Putamen (tissue), 1 donor: Measurements from ENCODE around the gene PIH1D1.
A peak's percentile ranks its signal among the peaks of the same experiment; 100 is the strongest.

ENCODE experiments used
- DNase-seq: peaks from one replicate; pipeline ENCODE4 v3.0.0-alpha.2; 2016; ENCODE audit warnings: low spot score

PIH1D1 gene

GRCh38 chr19:49451430-49452181, at the start of gene PIH1D1:
TSS of gene PIH1D1 (minus strand) at chr19:49451814. CDS start at chr19:49451574, 240 bp downstream.
- DNase-seq = peak; percentile 99

- no peak for DNase-seq
Observed at GRCh38 chr19:49499030-49499670, 47.5 kb upstream of the PIH1D1 start.

GRCh38 chr19:49498475-49498874, 46.9 kb upstream of the PIH1D1 start:
- no peak for DNase-seq

- no peak for DNase-seq
Observed at GRCh38 chr19:49497789-49498103, 46.1 kb upstream of the PIH1D1 start.

- no peak for DNase-seq
Observed at GRCh38 chr19:49497047-49497788, 45.6 kb upstream of the PIH1D1 start.

GRCh38 chr19:49496574-49497008, 45.0 kb upstream of the PIH1D1 start:
- DNase-seq = no peak

GRCh38 chr19:49492573-49493405, 41.2 kb upstream of the PIH1D1 start:
- no peak for DNase-seq

- no peak for DNase-seq
Observed at GRCh38 chr19:49491804-49492572, 40.4 kb upstream of the PIH1D1 start.

GRCh38 chr19:49491030-49491803, 39.6 kb upstream of the PIH1D1 start:
- no peak for DNase-seq

- no peak for DNase-seq
Observed at GRCh38 chr19:49490287-49491029, 38.8 kb upstream of the PIH1D1 start.

- DNase-seq = no peak
Observed at GRCh38 chr19:49489601-49490167, 38.1 kb upstream of the PIH1D1 start.

GRCh38 chr19:49488863-49489537, 37.4 kb upstream of the PIH1D1 start:
- DNase-seq = no peak

GRCh38 chr19:49488046-49488862, 36.6 kb upstream of the PIH1D1 start:
- DNase-seq = no peak

- peak; percentile 99 for DNase-seq
Observed at GRCh38 chr19:49487277-49488045, 35.8 kb upstream of the PIH1D1 start, which contains the start of gene RPL13A. TSS of gene RPL13A (plus strand) at chr19:49487608. CDS start at chr19:49487630, 22 bp downstream.

- no peak for DNase-seq
Observed at GRCh38 chr19:49486710-49487276, 35.2 kb upstream of the PIH1D1 start.

GRCh38 chr19:49486232-49486631, 34.6 kb upstream of the PIH1D1 start:
- no peak for DNase-seq
